OCI-LY3 (cell line): Measurements from ENCODE around the gene PKLR.

Experiments used
- EZH2phosphoT487 ChIP-seq: fragments of 200-600 bp; shearing (Covaris generic); IDR thresholded peaks from 2 replicates; pipeline ENCODE4 v1.6.1; 2018; ENCODE audit warnings: antibody characterized with exemption, mixed run types, low read depth
- TF ChIP-seq, protein P1 (sequence below): fragments of 200-600, 300-600 bp; sonication (generic); IDR thresholded peaks from 2 replicates; pipeline ENCODE4 v1.5.1; 2014; ENCODE audit warnings: antibody characterized with exemption, low read length, low read depth

GRCh38 chr1:155326020-155326526 is 24.8 kb upstream of the PKLR start:
- TF ChIP-seq, protein P1, sequence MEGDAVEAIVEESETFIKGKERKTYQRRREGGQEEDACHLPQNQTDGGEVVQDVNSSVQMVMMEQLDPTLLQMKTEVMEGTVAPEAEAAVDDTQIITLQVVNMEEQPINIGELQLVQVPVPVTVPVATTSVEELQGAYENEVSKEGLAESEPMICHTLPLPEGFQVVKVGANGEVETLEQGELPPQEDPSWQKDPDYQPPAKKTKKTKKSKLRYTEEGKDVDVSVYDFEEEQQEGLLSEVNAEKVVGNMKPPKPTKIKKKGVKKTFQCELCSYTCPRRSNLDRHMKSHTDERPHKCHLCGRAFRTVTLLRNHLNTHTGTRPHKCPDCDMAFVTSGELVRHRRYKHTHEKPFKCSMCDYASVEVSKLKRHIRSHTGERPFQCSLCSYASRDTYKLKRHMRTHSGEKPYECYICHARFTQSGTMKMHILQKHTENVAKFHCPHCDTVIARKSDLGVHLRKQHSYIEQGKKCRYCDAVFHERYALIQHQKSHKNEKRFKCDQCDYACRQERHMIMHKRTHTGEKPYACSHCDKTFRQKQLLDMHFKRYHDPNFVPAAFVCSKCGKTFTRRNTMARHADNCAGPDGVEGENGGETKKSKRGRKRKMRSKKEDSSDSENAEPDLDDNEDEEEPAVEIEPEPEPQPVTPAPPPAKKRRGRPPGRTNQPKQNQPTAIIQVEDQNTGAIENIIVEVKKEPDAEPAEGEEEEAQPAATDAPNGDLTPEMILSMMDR: no peak
- TF ChIP-seq EZH2phosphoT487: no peak
